Pons (tissue), 1 donor: ENCODE data around the gene CDH20.

Experiments used
- DNase-seq: peaks from one replicate; pipeline ENCODE4 v3.0.0-alpha.2; 2016; ENCODE audit warnings: low spot score

CDH20 gene

GRCh38 chr18:61531182-61531581, 198.0 kb downstream of the CDH20 start:
- DNase-seq, result peak; percentile 90

GRCh38 chr18:61531891-61532290, 198.7 kb downstream of the CDH20 start:
- DNase-seq, result no peak

GRCh38 chr18:61535401-61535800, 202.2 kb downstream of the CDH20 start:
- no peak for DNase-seq

- DNase-seq, result no peak
Measured at GRCh38 chr18:61541673-61542072, 208.4 kb downstream of the CDH20 start.

- DNase-seq, result no peak
Measured at GRCh38 chr18:61542596-61542995, 209.4 kb downstream of the CDH20 start.

GRCh38 chr18:61543518-61543917, 210.3 kb downstream of the CDH20 start:
- DNase-seq, result no peak

GRCh38 chr18:61544178-61544577, 210.9 kb downstream of the CDH20 start:
- no peak for DNase-seq

- DNase-seq, result no peak
Measured at GRCh38 chr18:61545281-61546245, 212.3 kb downstream of the CDH20 start.

- no peak for DNase-seq
Measured at GRCh38 chr18:61546590-61546989, 213.4 kb downstream of the CDH20 start.

- no peak for DNase-seq
Measured at GRCh38 chr18:61549416-61549815, 216.2 kb downstream of the CDH20 start.

- DNase-seq, result no peak
Measured at GRCh38 chr18:61549889-61550288, 216.7 kb downstream of the CDH20 start.

GRCh38 chr18:61551586-61551985, 218.4 kb downstream of the CDH20 start:
- DNase-seq, result peak; percentile 80

- DNase-seq, result no peak
Measured at GRCh38 chr18:61553045-61553659, 219.9 kb downstream of the CDH20 start.

- DNase-seq, result no peak
Measured at GRCh38 chr18:61554117-61554776, 221.0 kb downstream of the CDH20 start.

- no peak for DNase-seq
Measured at GRCh38 chr18:61554946-61555361, 221.7 kb downstream of the CDH20 start.

- no peak for DNase-seq
Measured at GRCh38 chr18:61556316-61556715, 223.1 kb downstream of the CDH20 start.

GRCh38 chr18:61556862-61557261, 223.6 kb downstream of the CDH20 start:
- no peak for DNase-seq

GRCh38 chr18:61569176-61569892, 236.1 kb downstream of the CDH20 start:
- peak; percentile 33 for DNase-seq

- DNase-seq, result no peak
Measured at GRCh38 chr18:61570070-61570469, 236.8 kb downstream of the CDH20 start.

- DNase-seq, result no peak
Measured at GRCh38 chr18:61572084-61572655, 238.9 kb downstream of the CDH20 start.

- no peak for DNase-seq
Measured at GRCh38 chr18:61572871-61573270, 239.6 kb downstream of the CDH20 start.

GRCh38 chr18:61574665-61575064, 241.4 kb downstream of the CDH20 start:
- DNase-seq, result no peak
